BE2C (cell line): ENCODE data around the gene TMCO6.
A peak's percentile ranks its signal among the peaks of the same experiment; 100 is the strongest.
"Not testable (repeated sequence)": the region's sequence is repeated elsewhere in the genome, so short reads cannot be mapped to it uniquely, and the experiment has no call there.

ENCODE experiments used
- DNase-seq: peaks from one replicate; pipeline ENCODE4 v3.0.0-alpha.2; 2020
- H3K27me3 ChIP-seq: fragments of 250-450 bp; sonication (Bioruptor Pico); 2 replicates; pipeline ENCODE4 v1.5.1; 2020; ENCODE audit warnings: mild to moderate bottlenecking
- H3K36me3 ChIP-seq: fragments of 250-450 bp; sonication (Bioruptor Pico); 2 replicates; pipeline ENCODE4 v1.5.1; 2020; ENCODE audit warnings: mild to moderate bottlenecking
- H3K4me1 ChIP-seq: fragments of 250-450 bp; sonication (Bioruptor Pico); 2 replicates; pipeline ENCODE4 v1.5.1; 2020
- H3K4me3 ChIP-seq: 2 replicates; pipeline ENCODE4 v1.5.1; 2011; ENCODE audit warnings: low read depth, low read length
- H3K9me3 ChIP-seq: fragments of 250-450 bp; sonication (Bioruptor Pico); 2 replicates; pipeline ENCODE4 v1.5.1; 2020
- TF ChIP-seq, protein P1 (sequence below): IDR thresholded peaks from 2 replicates; pipeline ENCODE4 v1.5.1; 2012; ENCODE audit warnings: mild to moderate bottlenecking, low read depth, low read length

The TMCO6 gene

GRCh38 chr5:140637371-140638100, 1.7 kb upstream of the TMCO6 start:
- Histone ChIP-seq H3K27me3 (no peaks in the 10 kb centered on the region; the same call in 1 of the 2 replicates), H3K4me3 (no peak overlapping the region), H3K4me1 (peaks cover 6% of the 10 kb centered on the region), H3K36me3 (peaks cover 15% of the 10 kb centered on the region), H3K9me3 (no peaks in the 10 kb centered on the region)
- DNase-seq: no peak
- TF ChIP-seq, protein P1, sequence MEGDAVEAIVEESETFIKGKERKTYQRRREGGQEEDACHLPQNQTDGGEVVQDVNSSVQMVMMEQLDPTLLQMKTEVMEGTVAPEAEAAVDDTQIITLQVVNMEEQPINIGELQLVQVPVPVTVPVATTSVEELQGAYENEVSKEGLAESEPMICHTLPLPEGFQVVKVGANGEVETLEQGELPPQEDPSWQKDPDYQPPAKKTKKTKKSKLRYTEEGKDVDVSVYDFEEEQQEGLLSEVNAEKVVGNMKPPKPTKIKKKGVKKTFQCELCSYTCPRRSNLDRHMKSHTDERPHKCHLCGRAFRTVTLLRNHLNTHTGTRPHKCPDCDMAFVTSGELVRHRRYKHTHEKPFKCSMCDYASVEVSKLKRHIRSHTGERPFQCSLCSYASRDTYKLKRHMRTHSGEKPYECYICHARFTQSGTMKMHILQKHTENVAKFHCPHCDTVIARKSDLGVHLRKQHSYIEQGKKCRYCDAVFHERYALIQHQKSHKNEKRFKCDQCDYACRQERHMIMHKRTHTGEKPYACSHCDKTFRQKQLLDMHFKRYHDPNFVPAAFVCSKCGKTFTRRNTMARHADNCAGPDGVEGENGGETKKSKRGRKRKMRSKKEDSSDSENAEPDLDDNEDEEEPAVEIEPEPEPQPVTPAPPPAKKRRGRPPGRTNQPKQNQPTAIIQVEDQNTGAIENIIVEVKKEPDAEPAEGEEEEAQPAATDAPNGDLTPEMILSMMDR: no peak

DNA sequence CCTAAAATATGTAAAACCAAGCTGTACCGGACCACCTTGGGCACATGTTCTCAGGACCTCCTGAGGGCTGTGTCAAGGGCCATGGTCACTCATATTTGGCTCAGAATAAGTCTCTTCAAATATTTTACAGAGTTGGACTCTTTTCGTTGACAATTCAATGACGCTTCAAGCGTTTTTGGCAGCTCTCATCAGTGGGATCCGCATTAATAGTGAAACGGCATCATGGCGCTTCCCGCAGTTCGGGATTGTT, 428 bp upstream of the TMCO6 start:
- H3K4me3 ChIP-seq: peak overlapping the region; percentile 81
- H3K27me3 ChIP-seq, H3K9me3 ChIP-seq, DNase-seq, H3K4me1 ChIP-seq: not testable (repeated sequence)
- peaks cover 27% of the 10 kb centered on the region for H3K36me3 ChIP-seq

- Histone ChIP-seq H3K36me3 (peaks cover 47% of the 10 kb centered on the region), H3K9me3 (no peaks in the 10 kb centered on the region), H3K4me1 (peaks cover 3% of the 10 kb centered on the region; the same call in 1 of the 2 replicates), H3K4me3 (no peak overlapping the region), H3K27me3 (no peaks in the 10 kb centered on the region)
- TF ChIP-seq, protein P1: no peak
- no peak for DNase-seq
These were observed 2.5 kb downstream of the TMCO6 start for GRCh38 chr5:140641716-140642115.

DNA sequence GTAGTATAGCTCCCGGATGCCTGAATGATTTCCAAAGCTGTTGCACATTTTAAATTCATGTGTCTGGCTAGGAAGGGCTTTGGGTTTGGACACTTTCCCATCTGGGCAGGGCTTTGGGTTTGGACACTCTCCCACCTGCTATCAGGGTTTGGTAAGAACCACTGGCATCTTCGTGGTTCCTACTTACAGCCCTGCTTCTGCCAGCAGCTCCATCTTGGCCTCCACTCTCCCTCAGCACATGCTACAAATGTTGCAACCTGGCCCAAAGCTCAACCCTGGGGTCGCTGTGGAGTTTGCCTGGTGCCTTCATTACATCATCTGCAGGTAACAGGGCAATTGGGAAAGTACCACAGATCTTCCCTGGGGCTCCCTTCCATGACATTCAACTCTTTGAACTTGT, 3.5 kb downstream of the TMCO6 start:
- DNase-seq: no peak
- TF ChIP-seq, protein P1: no peak
- H3K36me3 ChIP-seq: peaks cover 47% of the 10 kb centered on the region
- H3K27me3 ChIP-seq: no peaks in the 10 kb centered on the region
- H3K4me1 ChIP-seq: peaks cover 3% of the 10 kb centered on the region; the same call in 1 of the 2 replicates
- no peaks in the 10 kb centered on the region for H3K9me3 ChIP-seq
- no peak overlapping the region for H3K4me3 ChIP-seq

DNA sequence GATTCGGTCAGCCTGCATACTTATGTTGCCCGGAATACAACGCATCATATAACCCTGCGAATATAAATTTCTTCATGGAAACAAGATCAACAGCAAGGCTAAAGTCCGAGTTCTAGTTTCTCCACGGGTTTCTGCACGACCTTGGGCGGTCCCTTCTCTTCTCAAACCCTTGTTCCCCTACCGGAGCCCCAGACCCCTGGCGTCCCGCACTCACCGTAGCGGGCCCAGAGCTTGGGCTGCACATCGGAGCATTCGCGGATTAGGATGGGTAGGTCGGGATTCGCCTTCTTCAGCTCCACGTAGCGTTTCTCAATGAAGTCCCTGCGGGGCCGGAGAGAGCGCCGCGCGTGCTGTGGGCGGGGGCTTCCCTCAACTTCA, 7.8 kb downstream of the TMCO6 start:
- Histone ChIP-seq H3K4me3 (peak overlapping the region; percentile 99), H3K27me3 (no peaks in the 10 kb centered on the region), H3K36me3 (peaks cover 54% of the 10 kb centered on the region), H3K4me1 (no peaks in the 10 kb centered on the region), H3K9me3 (no peaks in the 10 kb centered on the region)
- TF ChIP-seq, protein P1: no peak
- DNase-seq: no peak

DNA sequence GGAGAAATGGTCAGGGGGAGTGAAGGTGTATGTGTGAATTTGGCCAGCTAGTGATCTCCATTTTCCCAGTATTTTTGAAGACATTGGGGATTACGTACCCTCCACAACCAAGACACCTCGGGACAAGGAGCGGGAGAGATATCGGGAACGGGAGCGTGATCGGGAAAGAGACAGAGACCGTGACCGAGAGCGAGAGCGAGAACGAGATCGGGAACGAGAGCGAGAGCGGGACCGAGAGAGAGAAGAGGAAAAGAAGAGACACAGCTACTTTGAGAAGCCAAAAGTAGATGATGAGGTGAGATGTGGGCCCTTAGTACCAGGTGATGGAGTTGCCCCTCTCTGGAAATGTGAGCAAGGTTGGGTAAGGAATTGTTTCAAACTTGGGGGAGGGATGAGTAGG, 19.6 kb downstream of the TMCO6 start:
- Histone ChIP-seq H3K36me3 (peaks cover 79% of the 10 kb centered on the region), H3K9me3 (no peaks in the 10 kb centered on the region), H3K27me3 (no peaks in the 10 kb centered on the region), H3K4me3 (no peak overlapping the region), H3K4me1 (no peaks in the 10 kb centered on the region)
- no peak for DNase-seq
- TF ChIP-seq, protein P1: no peak

GRCh38 chr5:140660371-140660770, 21.1 kb downstream of the TMCO6 start:
- H3K4me3 ChIP-seq, H3K27me3 ChIP-seq, H3K4me1 ChIP-seq, DNase-seq, H3K9me3 ChIP-seq: not testable (repeated sequence)
- peaks cover 64% of the 10 kb centered on the region for H3K36me3 ChIP-seq
